ENCODE measurements around the gene MINK1. TPM values are rescaled to one million over a fixed set of nuclear protein-coding genes. Genes with fewer than 3 reads are reported as not detected.

MINK1 gene
- total and polyA plus RNA-seq, 8 donors, result 53.5 to 85.4 (median 68.8) TPM

- Histone ChIP-seq H3K4me3 (no peak overlapping the region), H3K27ac (peak overlapping the region in 1 of 2 donors; percentile 81), H3K27me3 (no peaks in the 10 kb centered on the region), H3K36me3 (no peaks in the 10 kb centered on the region), H3K9me3 (no peaks in the 10 kb centered on the region), H3K4me1 (peaks cover 3 to 75% of the 10 kb centered on the region in 2 donors)
- ATAC-seq (peak; percentile 59), DNase-seq (no peak)
- intact Hi-C loops (cut with DNase I), result no loop called here
- TF ChIP-seq CTCF (IDR thresholded peaks at IDR 0.05), result no peak
These were observed 12.0 kb downstream of the MINK1 start for GRCh38 chr17:4845118-4845517.

- Histone ChIP-seq H3K27ac (no peak overlapping the region), H3K4me1 (peaks cover 8 to 84% of the 10 kb centered on the region in 2 donors), H3K4me3 (no peak overlapping the region), H3K36me3 (no peaks in the 10 kb centered on the region), H3K27me3 (no peaks in the 10 kb centered on the region), H3K9me3 (no peaks in the 10 kb centered on the region)
- TF ChIP-seq CTCF (IDR thresholded peaks at IDR 0.05), result no peak
- DNase-seq (no peak), ATAC-seq (no peak)
- intact Hi-C loops (cut with DNase I), result no loop called here
These were observed 13.7 kb downstream of the MINK1 start for GRCh38 chr17:4846635-4847390.

- H3K9me3 ChIP-seq, result no peaks in the 10 kb centered on the region
- H3K27me3 ChIP-seq, result no peaks in the 10 kb centered on the region
- H3K4me3 ChIP-seq, result no peak overlapping the region
- H3K27ac ChIP-seq, result peak overlapping the region in 1 of 2 donors; percentile 53
- H3K4me1 ChIP-seq, result peaks cover 12 to 78% of the 10 kb centered on the region in 2 donors
- H3K36me3 ChIP-seq, result no peaks in the 10 kb centered on the region
- ATAC-seq (peak; percentile 25), DNase-seq (no peak)
- TF ChIP-seq CTCF (IDR thresholded peaks at IDR 0.05), result no peak
- intact Hi-C loops (cut with DNase I), result no loop called here
These were observed 15.9 kb downstream of the MINK1 start for GRCh38 chr17:4849011-4849536.

- no peaks in the 10 kb centered on the region for H3K36me3 ChIP-seq
- no peak overlapping the region for H3K4me3 ChIP-seq
- DNase-seq (no peak), ATAC-seq (peak; percentile 30)
- peak overlapping the region in 1 of 2 donors; percentile 53 for H3K27ac ChIP-seq
- H3K27me3 ChIP-seq, result no peaks in the 10 kb centered on the region
- TF ChIP-seq CTCF (IDR thresholded peaks at IDR 0.05), result no peak
- H3K4me1 ChIP-seq, result peaks cover 15 to 70% of the 10 kb centered on the region in 2 donors
- no peaks in the 10 kb centered on the region for H3K9me3 ChIP-seq
- intact Hi-C loops (cut with DNase I), result no loop called here
These were observed 17.1 kb downstream of the MINK1 start for GRCh38 chr17:4850246-4850645.

- peak overlapping the region in 1 of 2 donors; percentile 53 for H3K27ac ChIP-seq
- no peak for TF ChIP-seq CTCF (IDR thresholded peaks at IDR 0.05)
- no peaks in the 10 kb centered on the region for H3K9me3 ChIP-seq
These were observed 17.9 kb downstream of the MINK1 start for GRCh38 chr17:4851084-4851483.

More at GRCh38 chr17:4851084-4851483, 17.9 kb downstream of the MINK1 start:
- no peak for ATAC-seq
- H3K27me3 ChIP-seq, result no peaks in the 10 kb centered on the region
- H3K36me3 ChIP-seq, result no peaks in the 10 kb centered on the region
- no peak for DNase-seq
- peaks cover 15 to 62% of the 10 kb centered on the region in 2 donors for H3K4me1 ChIP-seq
- intact Hi-C loops (cut with DNase I), result no loop called here
- H3K4me3 ChIP-seq, result no peak overlapping the region

Measured in left lung (tissue), 10 donors.